SIG-M5 (cell line): ENCODE results near the gene PITHD1.
"Not testable (repeated sequence)": the region's sequence is repeated elsewhere in the genome, so short reads cannot be mapped to it uniquely, and the experiment has no call there.

ENCODE experiments used
- DNase-seq: peaks from one replicate; lab custom pipeline; 2025; lab: John Stamatoyannopoulos, UW

Gene PITHD1

DNA sequence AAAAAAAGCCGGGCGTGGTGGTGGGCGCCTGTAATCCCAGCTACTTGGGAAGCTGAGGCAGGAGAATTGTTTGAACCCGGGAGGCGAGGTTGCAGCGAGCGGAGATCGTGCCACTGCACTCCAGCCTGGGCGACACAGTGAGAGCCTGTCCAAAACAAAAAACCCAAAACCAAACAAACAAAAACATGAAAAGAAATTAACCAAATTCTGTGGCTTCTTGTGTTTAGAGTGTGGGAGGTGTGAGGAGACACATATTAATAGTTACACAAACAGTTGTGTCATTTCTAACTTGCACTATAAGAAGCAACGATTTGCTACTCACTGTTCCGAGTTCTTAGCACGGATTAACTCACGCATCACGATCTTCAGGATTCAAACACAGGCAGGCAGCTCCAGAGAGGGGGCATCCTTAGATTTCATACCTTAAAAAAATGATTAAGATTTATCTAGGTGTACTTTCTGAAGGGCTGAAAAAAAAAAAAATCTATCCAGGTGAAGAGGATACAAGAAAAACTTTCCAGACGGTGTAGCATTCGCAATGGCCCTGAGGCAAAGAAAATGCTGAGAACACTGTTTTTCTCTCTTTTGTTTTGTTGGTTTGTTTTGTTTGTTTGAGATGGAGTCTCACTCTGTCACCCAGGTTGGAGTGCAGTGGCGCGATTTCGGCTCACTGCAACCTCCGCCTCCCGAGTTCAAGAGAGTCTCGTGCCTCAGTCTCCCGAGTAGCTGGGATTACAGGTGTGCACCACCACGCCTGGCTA, 47.7 kb downstream of the PITHD1 start:
- DNase-seq, result no peak

GRCh38 chr1:23826590-23826989, 48.4 kb downstream of the PITHD1 start:
- not testable (repeated sequence) for DNase-seq

- DNase-seq, result no peak
These were observed 49.5 kb downstream of the PITHD1 start for GRCh38 chr1:23827717-23828116.

DNA sequence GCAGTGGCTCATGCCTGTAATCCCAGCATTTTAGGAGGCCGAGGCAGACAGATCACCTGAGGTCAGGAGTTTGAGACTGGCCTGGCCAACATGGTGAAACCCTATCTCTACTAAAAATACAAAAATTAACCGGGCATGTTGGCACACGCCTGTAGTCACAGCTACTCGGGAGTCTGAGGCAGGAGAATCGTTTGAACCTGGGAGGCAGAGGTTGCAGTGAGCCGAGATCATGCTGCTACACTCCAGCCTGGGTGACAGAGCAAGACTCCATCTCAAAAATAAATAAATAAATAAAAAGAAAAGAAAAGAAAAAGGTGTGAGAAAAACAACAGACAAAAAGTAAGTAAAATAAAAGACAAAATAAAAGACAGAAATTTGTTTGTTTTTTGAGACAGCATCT, 55.9 kb downstream of the PITHD1 start:
- not testable (repeated sequence) for DNase-seq

- DNase-seq, result no peak
These were observed 57.8 kb downstream of the PITHD1 start for GRCh38 chr1:23836037-23836436.
